HL-60 (cell line): ENCODE measurements around the gene KAZN.

Source experiments
- DNase-seq, 2 experiments: peaks; one replicate each; pipeline ENCODE4 v3.0.0-alpha.2; 2010 to 2020; ENCODE audit warnings: low read depth in 1 of 2, low spot score in 1 of 2
- H3K27ac ChIP-seq: fragments of 250-450 bp; sonication (Bioruptor Pico); replicated peaks from 2 replicates; pipeline ENCODE4 v1.5.1; 2020; ENCODE audit warnings: mild to moderate bottlenecking, moderate library complexity
- H3K27me3 ChIP-seq: fragments of 250-450 bp; sonication (Bioruptor Pico); 2 replicates; pipeline ENCODE4 v1.5.1; 2021; ENCODE audit warnings: mild to moderate bottlenecking, moderate library complexity; ENCODE audit not compliant: insufficient read depth, poor library complexity, severe bottlenecking
- H3K4me3 ChIP-seq: replicated peaks from 2 replicates; pipeline ENCODE4 v1.5.1; 2011; ENCODE audit warnings: mild to moderate bottlenecking, control low read depth, low read length; ENCODE audit not compliant: insufficient read depth
- GABPA ChIP-seq: IDR thresholded peaks from 2 replicates; pipeline ENCODE4 v1.6.1; 2012; ENCODE audit warnings: low read depth
- POLR2AphosphoS5 ChIP-seq: IDR thresholded peaks from 2 replicates; pipeline ENCODE4 v1.6.1; 2012; ENCODE audit warnings: low read depth
- REST ChIP-seq: IDR thresholded peaks from 2 replicates; pipeline ENCODE4 v1.6.1; 2012; ENCODE audit warnings: low read depth; ENCODE audit not compliant: insufficient replicate concordance
- SPI1 ChIP-seq: IDR thresholded peaks from 2 replicates; pipeline ENCODE4 v1.6.1; 2012; ENCODE audit warnings: low read depth, mild to moderate bottlenecking, borderline replicate concordance
- TF ChIP-seq, protein P1 (sequence below): IDR thresholded peaks from one replicate; pipeline ENCODE4 v1.5.1; 2011; ENCODE audit warnings: low read length, control low read depth, inconsistent platforms; ENCODE audit not compliant: insufficient read depth

Gene KAZN

DNA sequence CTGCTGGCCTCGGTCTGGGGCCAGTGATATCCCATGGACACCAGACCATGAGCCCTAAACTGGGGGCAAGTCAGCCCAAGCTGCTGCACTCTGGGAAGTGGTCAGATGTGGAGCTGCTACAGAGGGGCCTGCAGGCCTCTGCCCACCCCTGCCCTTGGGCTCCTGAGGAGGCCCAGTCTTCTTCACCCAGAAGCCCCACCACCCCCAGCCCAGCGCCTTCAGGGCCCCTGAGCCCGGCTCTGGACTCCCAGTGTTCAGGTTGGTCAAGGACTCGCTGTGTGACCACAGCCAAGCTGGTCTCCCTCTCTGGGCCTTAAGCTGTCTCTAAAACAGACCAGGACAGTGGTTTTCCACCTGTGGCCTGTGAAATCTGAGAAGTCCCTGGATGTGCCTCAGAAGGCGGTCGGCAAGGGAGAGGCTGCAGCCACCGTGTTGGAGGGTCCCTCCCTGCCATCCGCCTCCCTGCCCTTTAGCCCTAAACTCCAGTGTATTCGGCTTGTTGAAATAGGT is 475.4 kb downstream of the KAZN start:
- no peaks in the 10 kb centered on the region for H3K27me3 ChIP-seq
- H3K27ac ChIP-seq, result no peak overlapping the region
- no peak for TF ChIP-seq GABPA
- TF ChIP-seq, protein P1, sequence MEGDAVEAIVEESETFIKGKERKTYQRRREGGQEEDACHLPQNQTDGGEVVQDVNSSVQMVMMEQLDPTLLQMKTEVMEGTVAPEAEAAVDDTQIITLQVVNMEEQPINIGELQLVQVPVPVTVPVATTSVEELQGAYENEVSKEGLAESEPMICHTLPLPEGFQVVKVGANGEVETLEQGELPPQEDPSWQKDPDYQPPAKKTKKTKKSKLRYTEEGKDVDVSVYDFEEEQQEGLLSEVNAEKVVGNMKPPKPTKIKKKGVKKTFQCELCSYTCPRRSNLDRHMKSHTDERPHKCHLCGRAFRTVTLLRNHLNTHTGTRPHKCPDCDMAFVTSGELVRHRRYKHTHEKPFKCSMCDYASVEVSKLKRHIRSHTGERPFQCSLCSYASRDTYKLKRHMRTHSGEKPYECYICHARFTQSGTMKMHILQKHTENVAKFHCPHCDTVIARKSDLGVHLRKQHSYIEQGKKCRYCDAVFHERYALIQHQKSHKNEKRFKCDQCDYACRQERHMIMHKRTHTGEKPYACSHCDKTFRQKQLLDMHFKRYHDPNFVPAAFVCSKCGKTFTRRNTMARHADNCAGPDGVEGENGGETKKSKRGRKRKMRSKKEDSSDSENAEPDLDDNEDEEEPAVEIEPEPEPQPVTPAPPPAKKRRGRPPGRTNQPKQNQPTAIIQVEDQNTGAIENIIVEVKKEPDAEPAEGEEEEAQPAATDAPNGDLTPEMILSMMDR, result no peak
- TF ChIP-seq POLR2AphosphoS5, result no peak
- TF ChIP-seq REST, result no peak
- no peak for TF ChIP-seq SPI1
- DNase-seq, result no peak
- H3K4me3 ChIP-seq, result no peak overlapping the region

DNA sequence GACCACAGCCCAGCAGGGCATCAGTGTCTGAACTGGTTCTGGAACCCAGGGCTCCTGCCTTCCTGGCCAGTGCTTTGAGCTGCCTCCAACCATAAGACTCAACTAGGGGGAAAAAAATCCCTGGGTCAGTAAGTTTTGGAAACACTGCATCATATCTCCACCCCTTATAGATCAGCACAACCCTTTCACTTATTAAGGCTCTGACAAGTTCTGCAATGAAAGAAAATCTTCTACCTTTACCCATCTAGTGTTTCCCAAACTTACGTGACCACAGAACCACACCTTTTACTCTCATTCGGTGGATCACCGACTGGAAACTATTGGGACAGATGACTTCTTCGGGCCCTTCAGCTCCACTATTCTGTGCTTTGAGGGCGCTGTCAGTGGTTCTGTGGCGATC is 476.7 kb downstream of the KAZN start:
- no peaks in the 10 kb centered on the region for H3K27me3 ChIP-seq

GRCh38 chr1:15075817-15076216 is 477.3 kb downstream of the KAZN start:
- no peak overlapping the region for H3K27ac ChIP-seq
- no peak for TF ChIP-seq REST
- no peak for TF ChIP-seq GABPA
- TF ChIP-seq, protein P1, result no peak
- TF ChIP-seq SPI1, result no peak
- no peak for TF ChIP-seq POLR2AphosphoS5
- no peaks in the 10 kb centered on the region for H3K27me3 ChIP-seq
- H3K4me3 ChIP-seq, result no peak overlapping the region
- no peak for DNase-seq

More for the DNA sequence above, 476.7 kb downstream of the KAZN start:
- DNase-seq, result no peak
- Histone ChIP-seq H3K4me3 (no peak overlapping the region), H3K27ac (no peak overlapping the region)
- TF ChIP-seq GABPA (no peak), POLR2AphosphoS5 (no peak), SPI1 (no peak)
- TF ChIP-seq, protein P1, result no peak

GRCh38 chr1:15076807-15077206 is 478.3 kb downstream of the KAZN start:
- TF ChIP-seq SPI1, result no peak
- TF ChIP-seq GABPA, result no peak
- TF ChIP-seq, protein P1, result no peak
- no peak for TF ChIP-seq REST
- no peak for TF ChIP-seq POLR2AphosphoS5
- Histone ChIP-seq H3K27ac (no peak overlapping the region), H3K4me3 (no peak overlapping the region), H3K27me3 (no peaks in the 10 kb centered on the region)
- DNase-seq, result no peak
